GM23338 (cell line): ENCODE data around the gene NPAS2. TPM values are rescaled to one million over a fixed set of nuclear protein-coding genes. Genes with fewer than 3 reads are reported as not detected.

Source experiments
- ATAC-seq: fragments of 200-7000 bp; cut with Tn5 transposase; 3 replicates; pipeline ENCODE4 v1.9.1; 2020
- DNase-seq: peaks from one replicate; pipeline ENCODE4 v3.0.0-alpha.2; 2015; ENCODE audit warnings: low spot score
- H2AFZ ChIP-seq: fragments of 200-600 bp; sonication (generic); 2 replicates; pipeline ENCODE4 v1.8.0; 2016; ENCODE audit warnings: antibody characterized with exemption, mild to moderate bottlenecking, moderate library complexity
- H3F3A ChIP-seq: fragments of 200-600 bp; sonication (generic); replicated peaks from 2 replicates; pipeline ENCODE4 v1.8.0; 2017; ENCODE audit warnings: antibody characterized with exemption, mixed run types, low read depth
- H3K27ac ChIP-seq: fragments of 200-600 bp; sonication (generic); 2 replicates; pipeline ENCODE4 v1.6.1; 2016; ENCODE audit warnings: low read depth
- H3K27me3 ChIP-seq: fragments of 200-600 bp; sonication (generic); 2 replicates; pipeline ENCODE4 v1.8.0; 2016; ENCODE audit warnings: mild to moderate bottlenecking, mixed run types, moderate library complexity; ENCODE audit not compliant: insufficient read depth
- H3K36me3 ChIP-seq: fragments of 200-600 bp; sonication (generic); 2 replicates; pipeline ENCODE4 v1.8.0; 2016; ENCODE audit warnings: mild to moderate bottlenecking; ENCODE audit not compliant: insufficient read depth
- H3K4me1 ChIP-seq: fragments of 200-600 bp; sonication (generic); 2 replicates; pipeline ENCODE4 v1.8.0; 2016; ENCODE audit warnings: mild to moderate bottlenecking, moderate library complexity; ENCODE audit not compliant: insufficient read depth
- H3K4me2 ChIP-seq: fragments of 200-600 bp; sonication (generic); 2 replicates; pipeline ENCODE4 v1.7.1; 2017; ENCODE audit warnings: mixed run types
- H3K4me3 ChIP-seq: fragments of 200-600 bp; sonication (generic); 2 replicates; pipeline ENCODE4 v1.6.1; 2016; ENCODE audit warnings: mixed run types
- H3K79me2 ChIP-seq: fragments of 200-600 bp; sonication (generic); replicated peaks from 2 replicates; pipeline ENCODE4 v1.8.0; 2017; ENCODE audit warnings: mild to moderate bottlenecking; ENCODE audit not compliant: insufficient read depth
- H3K9me2 ChIP-seq: fragments of 200-600 bp; sonication (generic); 2 replicates; pipeline ENCODE4 v1.8.0; 2017; ENCODE audit not compliant: insufficient read depth
- H4K20me1 ChIP-seq: fragments of 200-600 bp; sonication (generic); replicated peaks from 2 replicates; pipeline ENCODE4 v1.8.0; 2017; ENCODE audit warnings: mild to moderate bottlenecking; ENCODE audit not compliant: insufficient read depth
- H3K27ac Mint-ChIP-seq: 2 replicates; pipeline ENCODE4 v1.8.0; 2020; ENCODE audit warnings: inconsistent platforms, mild to moderate bottlenecking, moderate library complexity, mixed read lengths
- H3K27me3 Mint-ChIP-seq: 3 replicates; pipeline ENCODE4 v1.8.0; 2022; ENCODE audit warnings: low read depth, mild to moderate bottlenecking, moderate library complexity, mixed read lengths, inconsistent platforms; ENCODE audit not compliant: insufficient read depth, poor library complexity
- H3K36me3 Mint-ChIP-seq: 3 replicates; pipeline ENCODE4 v1.8.0; 2021; ENCODE audit warnings: low read depth, mild to moderate bottlenecking, inconsistent platforms, moderate library complexity, mixed read lengths
- H3K4me1 Mint-ChIP-seq: 3 replicates; pipeline ENCODE4 v1.8.0; 2020; ENCODE audit warnings: mild to moderate bottlenecking, inconsistent platforms, mixed read lengths
- H3K4me3 Mint-ChIP-seq: 3 replicates; pipeline ENCODE4 v1.8.0; 2021; ENCODE audit warnings: moderate library complexity, mild to moderate bottlenecking, inconsistent platforms, mixed read lengths
- H3K9me3 Mint-ChIP-seq: 3 replicates; pipeline ENCODE4 v1.8.0; 2020; ENCODE audit warnings: moderate library complexity, mild to moderate bottlenecking, inconsistent platforms, mixed read lengths
- CREB1 ChIP-seq: fragments of 250-450 bp; sonication (Bioruptor Pico); IDR thresholded peaks from 2 replicates; pipeline ENCODE4 v1.5.0; 2020; ENCODE audit warnings: low read depth, mild to moderate bottlenecking, moderate library complexity
- EZH2 ChIP-seq: fragments of 200-600 bp; sonication (generic); IDR thresholded peaks from one replicate; pipeline ENCODE4 v1.8.0; 2017; ENCODE audit warnings: antibody characterized with exemption, mild to moderate bottlenecking, low read depth; ENCODE audit not compliant: unreplicated experiment
- EZH2phosphoT487 ChIP-seq: fragments of 200-600 bp; sonication (generic); IDR thresholded peaks from one replicate; pipeline ENCODE4 v1.8.1; 2018; ENCODE audit warnings: antibody characterized with exemption; ENCODE audit not compliant: unreplicated experiment
- JUNB ChIP-seq: IDR thresholded peaks from one replicate; pipeline ENCODE4 v1.6.1; 2016; ENCODE audit warnings: antibody characterized with exemption; ENCODE audit not compliant: unreplicated experiment
- NANOG ChIP-seq: IDR thresholded peaks from 2 replicates; pipeline ENCODE4 v1.6.1; 2016; ENCODE audit warnings: antibody characterized with exemption, borderline replicate concordance
- POLR2AphosphoS5 ChIP-seq: IDR thresholded peaks from 2 replicates; pipeline ENCODE4 v1.6.1; 2016; ENCODE audit warnings: antibody characterized with exemption, low read depth
- ZNF114 ChIP-seq: fragments of 250-450 bp; sonication (Bioruptor Pico); IDR thresholded peaks from 2 replicates; pipeline ENCODE4 v1.5.0; 2020; ENCODE audit warnings: mild to moderate bottlenecking, moderate library complexity
- ZNF331 ChIP-seq: fragments of 250-450 bp; sonication (Bioruptor Pico); IDR thresholded peaks from 2 replicates; pipeline ENCODE4 v1.5.0; 2020; ENCODE audit warnings: low read depth, mild to moderate bottlenecking, moderate library complexity
- polyA plus RNA-seq: library from polyadenylated mRNA; unstranded; fragments of >200 nt; fragmentation: Nextera tagmentation; extraction: Ambion mirVana; gene quantifications from 2 replicates; pipeline ENCODE4 v1.2.1, GENCODE V29; 2016
- total RNA-seq: library from RNA; depleted of rRNA; stranded (reverse); fragments of >200 nt; shearing (Covaris generic); gene quantifications from 2 replicates; pipeline ENCODE4 v1.2.3, GENCODE V29; 2014
- TF ChIP-seq, protein P1 (sequence below), 2 experiments: fragments of 200-600 bp in 1 of 2; sonication (generic) in 1 of 2; conservative IDR thresholded peaks; 2 replicates each; pipeline versions ENCODE4 v1.5.1 to v1.6.1; 2016 to 2017; ENCODE audit warnings: antibody characterized with exemption in 2 of 2, low read depth in 2 of 2, mild to moderate bottlenecking in 2 of 2, moderate library complexity in 1 of 2
- TF ChIP-seq, protein P2 (sequence below): IDR thresholded peaks from 2 replicates; pipeline ENCODE4 v1.6.1; 2016; ENCODE audit warnings: antibody characterized with exemption
- TF ChIP-seq, protein P3 (sequence below): IDR thresholded peaks from one replicate; pipeline ENCODE4 v1.6.1; 2018; ENCODE audit warnings: antibody characterized with exemption; ENCODE audit not compliant: unreplicated experiment

NPAS2 gene
- total and polyA plus RNA-seq, 2 experiments from 2014 or later: 0.56 to 1.1 TPM

DNA sequence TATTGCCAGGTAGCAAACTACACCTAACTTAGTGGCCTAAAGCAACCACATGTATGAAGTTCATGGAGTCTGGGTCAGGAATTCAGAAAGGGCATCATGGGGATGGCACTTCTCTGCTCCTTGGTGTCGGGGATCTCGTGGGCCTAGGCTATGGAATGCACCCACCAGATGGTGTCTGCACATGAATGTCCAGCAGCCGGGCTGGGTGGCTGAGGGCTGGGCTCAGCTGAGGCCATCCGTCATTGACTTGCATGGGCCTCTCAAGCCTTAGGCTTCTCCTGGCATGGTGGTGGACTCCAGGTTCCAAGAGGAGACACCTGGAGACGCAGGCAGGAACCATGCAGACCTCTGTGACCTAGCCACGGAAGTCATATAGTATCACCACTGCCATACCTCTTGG, 156.1 kb downstream of the NPAS2 start:
- no peak overlapping the region for H2AFZ ChIP-seq
- ATAC-seq (no peak), DNase-seq (no peak)
- no peak overlapping the region for H3K27ac ChIP-seq
- TF ChIP-seq EZH2 (no peak), CREB1 (CRISPR knock-in tag) (no peak), JUNB (no peak), ZNF114 (CRISPR knock-in tag) (no peak)
- no peaks in the 10 kb centered on the region for H3K9me3 Mint-ChIP-seq
- peaks cover 5% of the 10 kb centered on the region; the same call in 1 of the 2 replicates for H3K4me1 ChIP-seq
- H4K20me1 ChIP-seq: no peaks in the 10 kb centered on the region
- H3K27ac Mint-ChIP-seq: no peak overlapping the region
- H3K4me3 Mint-ChIP-seq: no peak overlapping the region
- no peak overlapping the region for H3K4me2 ChIP-seq
- peaks cover 4% of the 10 kb centered on the region for H3K4me1 Mint-ChIP-seq
- H3K4me3 ChIP-seq: no peak overlapping the region
- no peaks in the 10 kb centered on the region for H3K27me3 ChIP-seq
- no peaks in the 10 kb centered on the region for H3K36me3 Mint-ChIP-seq
- H3K27me3 Mint-ChIP-seq: peaks cover 2% of the 10 kb centered on the region
- no peaks in the 10 kb centered on the region for H3K9me2 ChIP-seq
- H3K79me2 ChIP-seq: no peaks in the 10 kb centered on the region
- H3F3A ChIP-seq: no peaks in the 10 kb centered on the region
- no peaks in the 10 kb centered on the region; the same call in 1 of the 2 replicates for H3K36me3 ChIP-seq

DNA sequence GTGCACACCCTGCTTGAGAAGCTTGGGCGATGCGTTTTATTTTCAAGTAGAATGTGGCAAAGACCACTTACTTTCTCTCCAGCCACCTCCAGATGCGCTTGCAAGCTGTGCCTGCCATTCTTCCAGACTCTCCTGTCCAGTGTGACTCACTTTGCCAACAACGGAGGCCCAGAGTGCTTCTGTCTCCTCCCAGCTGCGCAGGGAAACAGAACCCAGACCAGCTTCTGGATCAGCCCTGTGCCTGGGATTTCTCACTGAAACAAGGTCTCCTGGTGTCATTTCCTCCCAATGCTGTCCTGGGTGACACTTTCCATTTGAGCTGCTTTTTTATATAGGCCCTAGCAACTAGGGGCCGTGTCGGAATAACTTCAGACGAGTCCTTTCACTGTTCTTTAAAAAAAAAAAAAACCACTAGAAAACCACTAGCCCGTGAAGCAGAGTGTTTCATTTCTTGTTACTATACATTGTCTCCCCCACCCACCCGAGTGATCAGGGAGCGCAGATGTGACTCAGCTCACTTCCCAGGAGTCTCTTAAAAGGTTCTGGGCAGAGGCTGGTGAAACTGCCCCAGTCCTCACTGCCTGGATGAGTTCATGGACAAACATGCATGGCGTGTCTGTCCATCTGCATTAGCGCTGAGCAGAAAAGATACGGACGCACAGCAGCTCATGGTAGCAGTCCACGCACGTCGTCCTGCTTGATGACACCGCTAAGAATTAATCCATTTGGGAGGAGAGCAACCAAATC, 156.9 kb downstream of the NPAS2 start:
- Mint-ChIP-seq H3K9me3 (no peaks in the 10 kb centered on the region), H3K27ac (no peak overlapping the region), H3K4me1 (peaks cover 7% of the 10 kb centered on the region), H3K36me3 (no peaks in the 10 kb centered on the region), H3K27me3 (peaks cover 2% of the 10 kb centered on the region), H3K4me3 (no peak overlapping the region)
- no peaks in the 10 kb centered on the region for H4K20me1 ChIP-seq
- H3K27me3 ChIP-seq: no peaks in the 10 kb centered on the region
- no peak overlapping the region for H3K4me3 ChIP-seq
- peaks cover 6% of the 10 kb centered on the region; the same call in 1 of the 2 replicates for H3K4me1 ChIP-seq
- no peaks in the 10 kb centered on the region; the same call in 1 of the 2 replicates for H3K36me3 ChIP-seq
- H2AFZ ChIP-seq: no peak overlapping the region
- H3K79me2 ChIP-seq: no peaks in the 10 kb centered on the region
- no peak overlapping the region for H3K4me2 ChIP-seq
- ATAC-seq: no peak
- no peaks in the 10 kb centered on the region for H3K9me2 ChIP-seq
- H3F3A ChIP-seq: no peaks in the 10 kb centered on the region
- no peak for DNase-seq
- no peak overlapping the region for H3K27ac ChIP-seq
- no peak for TF ChIP-seq CREB1 (CRISPR knock-in tag)
- TF ChIP-seq POLR2AphosphoS5: no peak
- TF ChIP-seq, protein P1, sequence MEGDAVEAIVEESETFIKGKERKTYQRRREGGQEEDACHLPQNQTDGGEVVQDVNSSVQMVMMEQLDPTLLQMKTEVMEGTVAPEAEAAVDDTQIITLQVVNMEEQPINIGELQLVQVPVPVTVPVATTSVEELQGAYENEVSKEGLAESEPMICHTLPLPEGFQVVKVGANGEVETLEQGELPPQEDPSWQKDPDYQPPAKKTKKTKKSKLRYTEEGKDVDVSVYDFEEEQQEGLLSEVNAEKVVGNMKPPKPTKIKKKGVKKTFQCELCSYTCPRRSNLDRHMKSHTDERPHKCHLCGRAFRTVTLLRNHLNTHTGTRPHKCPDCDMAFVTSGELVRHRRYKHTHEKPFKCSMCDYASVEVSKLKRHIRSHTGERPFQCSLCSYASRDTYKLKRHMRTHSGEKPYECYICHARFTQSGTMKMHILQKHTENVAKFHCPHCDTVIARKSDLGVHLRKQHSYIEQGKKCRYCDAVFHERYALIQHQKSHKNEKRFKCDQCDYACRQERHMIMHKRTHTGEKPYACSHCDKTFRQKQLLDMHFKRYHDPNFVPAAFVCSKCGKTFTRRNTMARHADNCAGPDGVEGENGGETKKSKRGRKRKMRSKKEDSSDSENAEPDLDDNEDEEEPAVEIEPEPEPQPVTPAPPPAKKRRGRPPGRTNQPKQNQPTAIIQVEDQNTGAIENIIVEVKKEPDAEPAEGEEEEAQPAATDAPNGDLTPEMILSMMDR (conservative IDR thresholded peaks at IDR 0.05; ENCODE audit: low read depth in 2 of 2): no peak
- TF ChIP-seq, protein P2, sequence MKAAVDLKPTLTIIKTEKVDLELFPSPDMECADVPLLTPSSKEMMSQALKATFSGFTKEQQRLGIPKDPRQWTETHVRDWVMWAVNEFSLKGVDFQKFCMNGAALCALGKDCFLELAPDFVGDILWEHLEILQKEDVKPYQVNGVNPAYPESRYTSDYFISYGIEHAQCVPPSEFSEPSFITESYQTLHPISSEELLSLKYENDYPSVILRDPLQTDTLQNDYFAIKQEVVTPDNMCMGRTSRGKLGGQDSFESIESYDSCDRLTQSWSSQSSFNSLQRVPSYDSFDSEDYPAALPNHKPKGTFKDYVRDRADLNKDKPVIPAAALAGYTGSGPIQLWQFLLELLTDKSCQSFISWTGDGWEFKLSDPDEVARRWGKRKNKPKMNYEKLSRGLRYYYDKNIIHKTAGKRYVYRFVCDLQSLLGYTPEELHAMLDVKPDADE: no peak
- no peak for TF ChIP-seq ZNF331
- TF ChIP-seq NANOG: no peak
- TF ChIP-seq, protein P3, sequence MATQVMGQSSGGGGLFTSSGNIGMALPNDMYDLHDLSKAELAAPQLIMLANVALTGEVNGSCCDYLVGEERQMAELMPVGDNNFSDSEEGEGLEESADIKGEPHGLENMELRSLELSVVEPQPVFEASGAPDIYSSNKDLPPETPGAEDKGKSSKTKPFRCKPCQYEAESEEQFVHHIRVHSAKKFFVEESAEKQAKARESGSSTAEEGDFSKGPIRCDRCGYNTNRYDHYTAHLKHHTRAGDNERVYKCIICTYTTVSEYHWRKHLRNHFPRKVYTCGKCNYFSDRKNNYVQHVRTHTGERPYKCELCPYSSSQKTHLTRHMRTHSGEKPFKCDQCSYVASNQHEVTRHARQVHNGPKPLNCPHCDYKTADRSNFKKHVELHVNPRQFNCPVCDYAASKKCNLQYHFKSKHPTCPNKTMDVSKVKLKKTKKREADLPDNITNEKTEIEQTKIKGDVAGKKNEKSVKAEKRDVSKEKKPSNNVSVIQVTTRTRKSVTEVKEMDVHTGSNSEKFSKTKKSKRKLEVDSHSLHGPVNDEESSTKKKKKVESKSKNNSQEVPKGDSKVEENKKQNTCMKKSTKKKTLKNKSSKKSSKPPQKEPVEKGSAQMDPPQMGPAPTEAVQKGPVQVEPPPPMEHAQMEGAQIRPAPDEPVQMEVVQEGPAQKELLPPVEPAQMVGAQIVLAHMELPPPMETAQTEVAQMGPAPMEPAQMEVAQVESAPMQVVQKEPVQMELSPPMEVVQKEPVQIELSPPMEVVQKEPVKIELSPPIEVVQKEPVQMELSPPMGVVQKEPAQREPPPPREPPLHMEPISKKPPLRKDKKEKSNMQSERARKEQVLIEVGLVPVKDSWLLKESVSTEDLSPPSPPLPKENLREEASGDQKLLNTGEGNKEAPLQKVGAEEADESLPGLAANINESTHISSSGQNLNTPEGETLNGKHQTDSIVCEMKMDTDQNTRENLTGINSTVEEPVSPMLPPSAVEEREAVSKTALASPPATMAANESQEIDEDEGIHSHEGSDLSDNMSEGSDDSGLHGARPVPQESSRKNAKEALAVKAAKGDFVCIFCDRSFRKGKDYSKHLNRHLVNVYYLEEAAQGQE: no peak
- TF ChIP-seq JUNB: no peak
- TF ChIP-seq ZNF114 (CRISPR knock-in tag): no peak
- TF ChIP-seq EZH2phosphoT487: no peak
